Measurements from ENCODE around the gene HDAC8. TPM values are rescaled to one million over a fixed set of nuclear protein-coding genes. Genes with fewer than 3 reads are reported as not detected.

HDAC8 gene
- total RNA-seq, 3 donors from 2014 or later = 15.9 to 19.6 (median 18.1) TPM

Other genes starting within 250 kb of the HDAC8 start
- gene PHKA1, start 141.5 kb upstream of the HDAC8 start, total RNA-seq = 1 to 10 TPM; 3.1 to 9.3 (median 5.9) TPM
- gene DMRTC1B, start 204.0 kb upstream of the HDAC8 start, total RNA-seq = not detected
- gene FAM236B, start 209.8 kb upstream of the HDAC8 start, total RNA-seq = not detected
- gene FAM236D, start 235.4 kb upstream of the HDAC8 start, total RNA-seq = not detected